Lung (tissue), 16 donors: ENCODE measurements around the gene EEF2. TPM values are rescaled to one million over a fixed set of nuclear protein-coding genes. Genes with fewer than 3 reads are reported as not detected.

Experiments
- ATAC-seq: fragments of 200-7000 bp; cut with Tn5 transposase; one replicate; pipeline ENCODE4 v1.9.1; 2020; ENCODE audit warnings: moderate number of reproducible peaks; ENCODE audit not compliant: insufficient read depth, low FRiP score
- DNase-seq, 3 donors: peaks; one replicate each; pipeline ENCODE4 v3.0.0-alpha.2; 2013 to 2017
- H3K27ac ChIP-seq, 2 donors: one replicate each; pipeline ENCODE4 v1.5.1; 2013; ENCODE audit warnings: mild to moderate bottlenecking in 2 of 2, moderate library complexity in 2 of 2, control low read depth in 1 of 2, inconsistent platforms in 1 of 2, low read depth in 1 of 2, low read length in 1 of 2
- H3K27me3 ChIP-seq, 3 donors: one replicate each; pipeline ENCODE4 v1.5.1; 2013; ENCODE audit warnings: low read length in 2 of 3; ENCODE audit not compliant: control insufficient read depth in 3 of 3, insufficient read depth in 3 of 3
- H3K36me3 ChIP-seq, 4 donors: one replicate each; pipeline ENCODE4 v1.5.1; 2013; ENCODE audit warnings: low read length in 4 of 4, mild to moderate bottlenecking in 1 of 4, moderate library complexity in 1 of 4; ENCODE audit not compliant: control insufficient read depth in 4 of 4, insufficient read depth in 4 of 4
- H3K4me1 ChIP-seq, 5 donors: one replicate each; pipeline ENCODE4 v1.5.1; 2013; ENCODE audit warnings: low read length in 5 of 5, mild to moderate bottlenecking in 2 of 5, moderate library complexity in 1 of 5; ENCODE audit not compliant: control insufficient read depth in 5 of 5, insufficient read depth in 5 of 5
- H3K4me3 ChIP-seq: one replicate; pipeline ENCODE4 v1.5.1; 2013; ENCODE audit warnings: mild to moderate bottlenecking, control low read depth, moderate library complexity
- H3K9ac ChIP-seq, 2 donors: one replicate each; pipeline ENCODE4 v1.5.1; 2013; ENCODE audit warnings: low read length in 2 of 2, control low read depth in 1 of 2; ENCODE audit not compliant: insufficient read depth in 1 of 2
- H3K9me3 ChIP-seq, 4 donors: one replicate each; pipeline ENCODE4 v1.5.1; 2013; ENCODE audit warnings: low read length in 3 of 4, mild to moderate bottlenecking in 1 of 4, moderate library complexity in 1 of 4; ENCODE audit not compliant: control insufficient read depth in 4 of 4, insufficient read depth in 3 of 4
- WGBS, 2 donors: extraction: QIAGEN DNeasy Blood & Tissue Kit; methylation state at CpG; one replicate each; pipeline ENCODE4 v1.1.7; 2013; 5-methylcytosine and 5-hydroxymethylcytosine counted together
- long read RNA-seq, 5 donors: transcript quantifications; one replicate each; lab custom pipeline, GENCODE V29; 2026
- polyA plus RNA-seq, 2 donors: library from polyadenylated mRNA; stranded (reverse); fragments of 200-250 nt; gene quantifications; one replicate each; pipeline ENCODE4 v1.2.1, GENCODE V29; 2013
- total RNA-seq, 2 donors: library from RNA; depleted of rRNA in 1 of 2; stranded (reverse); fragments of >200 nt in 1 of 2; gene quantifications; one replicate each; pipeline ENCODE4 v1.2.1, GENCODE V29; 2014 to 2021
- TF ChIP-seq, protein P1 (sequence below): IDR thresholded peaks from 2 replicates; pipeline ENCODE4 v1.5.1; 2012; ENCODE audit warnings: mild to moderate bottlenecking; ENCODE audit errors: control extremely low read depth, extremely low read depth
- donor health status: control.
- donor health status: control.
- donor health status: Bipolar disorder and iron deficiency.
- donor health status: healthy.
- donor health status: DM: yes; HTN: yes; CAD: no.

EEF2 gene
- total RNA-seq (1,000 to 10,000 TPM; 1,474 to 1,934 TPM), polyA plus RNA-seq (1,000 to 10,000 TPM in 1 of 2 donors, 100 to 1,000 TPM in 1; 994 to 1,216 TPM)
- long read RNA-seq, donor 1, transcript EEF2-202 (2 exons, 580 nt), result minor isoform, 22 of 1,535 reads
- long read RNA-seq, donor 1, transcript EEF2-201 (15 exons, 3,164 nt), result major isoform, 445 of 1,535 reads
- long read RNA-seq, donor 1, partial matches to known transcripts, result 1,041 of 1,535 reads
- long read RNA-seq, donor 1, other reads (novel, unspliced or antisense), result 23 of 1,535 reads
- long read RNA-seq, donor 2, transcript EEF2-202 (2 exons, 580 nt), result minor isoform, 9 of 393 reads
- long read RNA-seq, donor 2, transcript EEF2-201 (15 exons, 3,164 nt), result major isoform, 56 of 393 reads
- long read RNA-seq, donor 2, partial matches to known transcripts, result 328 of 393 reads
- long read RNA-seq, donor 2, other reads (novel, unspliced or antisense), result 0 of 393 reads
- long read RNA-seq, donor 3, transcript EEF2-201 (15 exons, 3,164 nt), result major isoform, 95 of 630 reads
- long read RNA-seq, donor 3, partial matches to known transcripts, result 531 of 630 reads
- long read RNA-seq, donor 3, other reads (novel, unspliced or antisense), result 0 of 630 reads
- long read RNA-seq, donor 4, transcript EEF2-204 (4 exons, 581 nt), result minor isoform, 6 of 601 reads
- long read RNA-seq, donor 4, transcript EEF2-202 (2 exons, 580 nt), result minor isoform, 10 of 601 reads
- long read RNA-seq, donor 4, transcript EEF2-201 (15 exons, 3,164 nt), result major isoform, 27 of 601 reads
- long read RNA-seq, donor 4, partial matches to known transcripts, result 558 of 601 reads
- long read RNA-seq, donor 4, other reads (novel, unspliced or antisense), result 0 of 601 reads
- long read RNA-seq, donor 5, transcript EEF2-202 (2 exons, 580 nt), result minor isoform, 20 of 1,421 reads
- long read RNA-seq, donor 5, transcript EEF2-201 (15 exons, 3,164 nt), result major isoform, 255 of 1,421 reads
- long read RNA-seq, donor 5, partial matches to known transcripts, result 1,125 of 1,421 reads
- long read RNA-seq, donor 5, other reads (novel, unspliced or antisense), result 15 of 1,421 reads

DNA sequence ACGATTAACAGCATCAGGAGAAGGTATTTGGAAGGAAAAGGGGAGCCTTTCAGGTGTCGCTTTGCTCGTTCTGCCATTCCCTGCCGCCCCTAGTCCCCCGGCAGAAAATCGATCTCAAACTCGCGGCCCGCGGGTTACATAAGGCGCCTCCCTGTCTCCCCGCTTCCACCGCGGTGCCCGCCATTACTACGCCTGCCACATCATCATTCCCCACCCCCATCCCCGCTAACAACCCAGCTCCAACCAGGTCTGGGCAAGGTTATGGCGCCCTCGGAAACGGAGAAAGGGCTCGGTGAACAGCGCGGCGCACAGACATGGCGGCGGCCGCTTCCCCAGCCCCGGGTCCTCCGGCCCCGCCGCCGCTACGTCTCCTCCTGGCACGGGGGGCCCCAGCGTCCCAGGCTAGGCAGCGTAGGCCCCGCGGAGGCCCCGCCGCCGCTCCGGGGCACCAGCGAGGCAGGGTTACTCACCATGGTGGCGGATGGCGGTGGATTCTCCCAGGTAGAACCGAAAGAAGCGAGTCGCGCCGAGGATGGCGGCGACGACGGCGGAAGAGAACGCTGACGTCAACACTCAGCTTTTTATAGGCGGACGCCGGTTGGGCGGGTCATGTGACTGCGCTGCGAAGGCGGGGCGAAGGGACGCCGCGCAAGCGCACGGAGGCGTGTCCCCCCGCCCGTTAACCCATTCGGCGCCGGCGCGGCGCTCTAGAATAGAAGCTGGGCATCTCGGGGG, at the start of gene EEF2:
Gene EEF2 (minus strand): TSS at position 556 of the 735 bp plus-strand sequence. CDS start 83 bp downstream, at position 473.
- 1% methylated on average over 64 to 80 of the region's 80 CpGs for WGBS, 2 donors
- Histone ChIP-seq H3K4me1 (peaks cover 0 to 25% (median 13%) of the 10 kb centered on the region in 5 donors), H3K4me3 (peak within 1 kb of the TSS; percentile 98), H3K9ac (peak within 1 kb of the TSS; percentile 97 to 99), H3K9me3 (no peaks in the 10 kb centered on the region), H3K27me3 (peaks cover 0 to 2% (median 0%) of the 10 kb centered on the region in 3 donors), H3K36me3 (peaks cover 22 to 45% (median 33%) of the 10 kb centered on the region in 4 donors), H3K27ac (peak within 1 kb of the TSS; percentile 92 to 97)
- DNase-seq (peak; percentile 93 to 97 (median 95)), ATAC-seq (peak; percentile 49)
- TF ChIP-seq, protein P1, sequence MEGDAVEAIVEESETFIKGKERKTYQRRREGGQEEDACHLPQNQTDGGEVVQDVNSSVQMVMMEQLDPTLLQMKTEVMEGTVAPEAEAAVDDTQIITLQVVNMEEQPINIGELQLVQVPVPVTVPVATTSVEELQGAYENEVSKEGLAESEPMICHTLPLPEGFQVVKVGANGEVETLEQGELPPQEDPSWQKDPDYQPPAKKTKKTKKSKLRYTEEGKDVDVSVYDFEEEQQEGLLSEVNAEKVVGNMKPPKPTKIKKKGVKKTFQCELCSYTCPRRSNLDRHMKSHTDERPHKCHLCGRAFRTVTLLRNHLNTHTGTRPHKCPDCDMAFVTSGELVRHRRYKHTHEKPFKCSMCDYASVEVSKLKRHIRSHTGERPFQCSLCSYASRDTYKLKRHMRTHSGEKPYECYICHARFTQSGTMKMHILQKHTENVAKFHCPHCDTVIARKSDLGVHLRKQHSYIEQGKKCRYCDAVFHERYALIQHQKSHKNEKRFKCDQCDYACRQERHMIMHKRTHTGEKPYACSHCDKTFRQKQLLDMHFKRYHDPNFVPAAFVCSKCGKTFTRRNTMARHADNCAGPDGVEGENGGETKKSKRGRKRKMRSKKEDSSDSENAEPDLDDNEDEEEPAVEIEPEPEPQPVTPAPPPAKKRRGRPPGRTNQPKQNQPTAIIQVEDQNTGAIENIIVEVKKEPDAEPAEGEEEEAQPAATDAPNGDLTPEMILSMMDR, result peak; percentile 9

DNA sequence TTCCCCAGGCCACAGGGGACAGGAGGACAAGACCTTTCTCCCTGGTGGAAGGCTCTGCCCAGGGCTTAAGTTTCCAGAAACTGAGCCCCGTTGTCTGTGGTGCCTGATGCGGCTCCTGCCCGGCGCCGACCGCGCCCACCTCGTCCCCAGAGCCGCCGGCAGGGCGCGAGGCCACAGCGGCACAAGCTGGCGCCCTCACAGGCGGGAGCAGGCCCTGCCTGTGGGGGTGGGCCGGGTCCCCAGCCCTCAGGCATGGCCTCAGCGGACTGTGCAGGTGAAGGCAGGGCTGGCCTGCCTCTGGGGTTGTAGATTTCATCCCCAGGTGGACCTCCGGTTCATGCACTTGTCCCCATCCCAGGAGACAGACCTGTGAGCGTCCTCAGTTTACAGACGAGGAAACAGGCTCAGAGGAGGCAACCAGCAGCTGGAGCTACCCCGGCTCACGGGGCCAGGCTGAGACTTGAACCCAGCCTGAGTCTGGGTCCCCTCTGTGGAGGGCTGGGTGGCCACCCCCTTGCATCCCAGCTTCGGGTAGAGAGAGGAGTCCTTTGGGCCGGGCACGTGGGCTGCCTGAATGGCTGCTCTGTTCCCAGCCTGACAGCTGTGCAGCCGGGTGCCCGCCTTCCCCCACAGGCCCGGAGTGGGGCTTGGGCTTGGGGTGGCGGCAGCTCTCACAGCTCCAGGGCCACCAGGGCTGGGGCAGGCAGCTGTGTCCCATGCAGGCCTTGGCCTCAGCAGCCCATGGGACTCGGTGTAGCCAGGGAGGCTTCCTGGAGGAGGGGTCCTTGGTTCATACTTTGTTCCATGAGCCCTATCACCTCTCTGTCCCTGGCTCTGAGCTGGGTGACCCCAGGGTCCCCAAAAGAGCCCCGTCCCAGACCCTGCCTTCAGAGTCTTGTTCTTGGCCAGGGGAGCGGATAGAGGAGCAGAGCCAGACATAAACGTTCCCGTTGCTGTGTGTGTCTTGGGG, 49.1 kb upstream of the EEF2 start:
- Histone ChIP-seq H3K36me3 (peaks cover 4 to 66% (median 22%) of the 10 kb centered on the region in 4 donors), H3K27ac (no peak overlapping the region), H3K4me3 (no peak overlapping the region), H3K9me3 (no peaks in the 10 kb centered on the region), H3K9ac (no peak overlapping the region), H3K27me3 (no peaks in the 10 kb centered on the region), H3K4me1 (no peaks in the 10 kb centered on the region)
- no peak for ATAC-seq
- whole genome bisulfite sequencing, 2 donors, result 89 to 90% methylated on average over 34 of the region's 34 CpGs
- TF ChIP-seq, protein P1, result no peak
- no peak for DNase-seq
